Ovary (tissue), 9 donors: ENCODE measurements around the gene DNAJC27. TPM values are rescaled to one million over a fixed set of nuclear protein-coding genes. Genes with fewer than 3 reads are reported as not detected.

Experiments used
- DNase-seq, 5 donors: peaks; one replicate each; pipeline ENCODE4 v3.0.0-alpha.2; 2019 to 2020
- H3K27ac ChIP-seq, 2 donors: fragments of 200-600 bp; one replicate each; pipeline versions ENCODE4 v1.5.1 to v1.8.0; 2019 to 2022
- H3K27me3 ChIP-seq: fragments of 200-600 bp; one replicate; pipeline ENCODE4 v1.8.0; 2022
- H3K36me3 ChIP-seq: fragments of 200-600 bp; sonication (generic); one replicate; pipeline ENCODE4 v1.5.1; 2019
- H3K4me1 ChIP-seq: one replicate; pipeline ENCODE4 v1.8.1; 2013; ENCODE audit warnings: mild to moderate bottlenecking, moderate library complexity; ENCODE audit not compliant: insufficient read depth
- H3K4me3 ChIP-seq: fragments of 200-600 bp; sonication (generic); one replicate; pipeline ENCODE4 v1.5.1; 2017
- H3K9me3 ChIP-seq, 2 donors: fragments of 200-600 bp in 1 of 2; sonication (generic) in 1 of 2; one replicate each; pipeline versions ENCODE4 v1.5.1 to v1.8.1; 2013 to 2019; ENCODE audit warnings: mild to moderate bottlenecking in 1 of 2, moderate library complexity in 1 of 2
- CTCF ChIP-seq, 3 donors: fragments of 450-650 bp in 2 of 3; fragments of 200-600 bp in 1 of 3; IDR thresholded peaks; one replicate each; pipeline versions ENCODE4 v1.5.1 to v1.8.0; 2016 to 2022; ENCODE audit warnings: antibody characterized with exemption in 3 of 3, mild to moderate bottlenecking in 1 of 3
- EP300 ChIP-seq: sonication (generic); formaldehyde crosslinking; IDR thresholded peaks from one replicate; pipeline ENCODE4 v1.6.1; 2017; ENCODE audit warnings: antibody characterized with exemption
- POLR2A ChIP-seq: fragments of 450-650 bp; IDR thresholded peaks from one replicate; pipeline ENCODE4 v1.6.1; 2017; ENCODE audit warnings: antibody characterized with exemption, mild to moderate bottlenecking, moderate library complexity
- WGBS, 3 donors: extraction: QIAGEN DNeasy Blood & Tissue Kit in 1 of 3; methylation state at CpG; one replicate each; pipeline versions ENCODE4 v1.1.5 to v1.1.7; 2013 to 2017; 5-methylcytosine and 5-hydroxymethylcytosine counted together
- intact Hi-C, 4 donors: fragments of 100-400 bp; cut with DNase I; formaldehyde crosslinking; loops; one replicate each; pipeline versions ENCODE4 v1.11.0 to v1.15.1; 2022 to 2023
- polyA plus RNA-seq, 2 donors: library from polyadenylated mRNA; stranded (reverse); fragments of 200-250 nt in 1 of 2; fragments of 350-450 nt in 1 of 2; fragmentation: Illumina TruSeq in 1 of 2; extraction: RNeasy Lipid Tissue Mini Kit (QIAGEN cat#74804) in 1 of 2; gene quantifications; one replicate each; pipeline ENCODE4 v1.2.3, GENCODE V29; 2013 to 2014
- total RNA-seq, 7 donors: library from RNA; depleted of rRNA in 2 of 7; stranded (reverse); fragments of >200 nt in 2 of 7; fragmentation: NEBNext Ultra II Directional in 3 of 7; extraction: Animal tissue kit (Norgen Biotek cat#: 25700) in 3 of 7; gene quantifications; one replicate each; pipeline versions ENCODE4 v1.1.0 to v1.2.4, GENCODE V29; 2016 to 2023
- donor health status: DM: no; HTN: no; CAD: no; lungs with moderate emphysema.
- donor health status: DM: no; HTN: no; CAD: no.
- donor health status: Bipolar disorder and iron deficiency.
- donor health status: DM: yes; HTN: yes; CAD: no.
- donor health status: DM: no; HTN: no; CAD: no.
- donor health status: DM: yes; HTN: yes; CAD: no.

DNAJC27 gene
- total and polyA plus RNA-seq, 9 donors = 6.0 to 17.6 (median 12.9) TPM

GRCh38 chr2:24919037-24919505 is 52.7 kb downstream of the DNAJC27 start:
- intact Hi-C loops = loop anchor here in 1 of 4 donors (5.0 kb wide), 2 partner anchors 42 to 62 kb away; no protein-coding TSS in a partner anchor

GRCh38 chr2:24918326-24919036 is 53.3 kb downstream of the DNAJC27 start:
- peak overlapping the region in 1 of 2 donors; percentile 79 for H3K27ac ChIP-seq
- no peaks in the 10 kb centered on the region for H3K36me3 ChIP-seq
- H3K4me1 ChIP-seq = peaks cover 27% of the 10 kb centered on the region
- DNase-seq = peak in 1 of 5 donors; percentile 52
- intact Hi-C loops = loop anchor here in 1 of 4 donors (5.0 kb wide), 2 partner anchors 41 to 61 kb away; no protein-coding TSS in a partner anchor
- TF ChIP-seq POLR2A = no peak
- no peak for TF ChIP-seq EP300
- no peak for TF ChIP-seq CTCF (IDR thresholded peaks at IDR 0.05)
- no peaks in the 10 kb centered on the region for H3K27me3 ChIP-seq
- 52 to 55% (median 55%) methylated on average over 42 of the region's 42 CpGs for WGBS, 3 donors
- no peaks in the 10 kb centered on the region for H3K9me3 ChIP-seq
- H3K4me3 ChIP-seq = peak overlapping the region; percentile 68

More at GRCh38 chr2:24919037-24919505, 52.7 kb downstream of the DNAJC27 start:
- H3K36me3 ChIP-seq = no peaks in the 10 kb centered on the region
- peak in 2 of 5 donors; percentile 50 to 56 for DNase-seq
- H3K27me3 ChIP-seq = no peaks in the 10 kb centered on the region
- H3K4me1 ChIP-seq = peaks cover 24% of the 10 kb centered on the region
- H3K9me3 ChIP-seq = no peaks in the 10 kb centered on the region
- 14 to 21% (median 14%) methylated on average over 13 of the region's 13 CpGs for WGBS, 3 donors
- peak overlapping the region; percentile 68 for H3K4me3 ChIP-seq
- peak overlapping the region; percentile 79 to 84 for H3K27ac ChIP-seq
- no peak for TF ChIP-seq CTCF (IDR thresholded peaks at IDR 0.05)
- no peak for TF ChIP-seq EP300
- no peak for TF ChIP-seq POLR2A

GRCh38 chr2:24917731-24918325 is 53.9 kb downstream of the DNAJC27 start:
- Histone ChIP-seq H3K9me3 (no peaks in the 10 kb centered on the region), H3K36me3 (no peaks in the 10 kb centered on the region), H3K4me1 (peaks cover 27% of the 10 kb centered on the region), H3K27ac (no peak overlapping the region), H3K27me3 (no peaks in the 10 kb centered on the region), H3K4me3 (peak overlapping the region; percentile 68)
- WGBS, 3 donors = 80 to 85% (median 84%) methylated on average over 12 of the region's 12 CpGs
- no peak for TF ChIP-seq POLR2A
- TF ChIP-seq CTCF (IDR thresholded peaks at IDR 0.05) = no peak
- TF ChIP-seq EP300 = no peak
- peak in 1 of 5 donors; percentile 32 for DNase-seq
- intact Hi-C loops = loop anchor here in 1 of 4 donors (5.0 kb wide), 2 partner anchors 41 to 61 kb away; no protein-coding TSS in a partner anchor

GRCh38 chr2:24917086-24917485 is 54.7 kb downstream of the DNAJC27 start:
- DNase-seq = no peak
- Histone ChIP-seq H3K9me3 (no peaks in the 10 kb centered on the region), H3K27ac (no peak overlapping the region), H3K4me1 (peaks cover 27% of the 10 kb centered on the region), H3K27me3 (no peaks in the 10 kb centered on the region), H3K36me3 (no peaks in the 10 kb centered on the region), H3K4me3 (peak overlapping the region; percentile 8)
- 65 to 75% (median 68%) methylated on average over 7 of the region's 7 CpGs for WGBS, 3 donors
- intact Hi-C loops = loop anchor here in 1 of 4 donors (5.0 kb wide), 2 partner anchors 40 to 60 kb away; no protein-coding TSS in a partner anchor
- TF ChIP-seq CTCF (IDR thresholded peaks at IDR 0.05) (no peak), EP300 (no peak), POLR2A (no peak)
